NCI-H2171 treated with DMSO at 0.1 percent for 48 hours (cell line): ENCODE data around the gene DNAJA3.

Experiments
- DNase-seq: peaks from one replicate; lab custom pipeline; 2025; lab: John Stamatoyannopoulos, UW

The DNAJA3 gene

GRCh38 chr16:4407543-4408322, 17.9 kb upstream of the DNAJA3 start:
- DNase-seq, result no peak

GRCh38 chr16:4408323-4408690, 17.4 kb upstream of the DNAJA3 start:
- DNase-seq, result no peak

GRCh38 chr16:4409081-4409932, 16.4 kb upstream of the DNAJA3 start:
- DNase-seq, result peak; percentile 76

- no peak for DNase-seq
These were observed 15.2 kb upstream of the DNAJA3 start for GRCh38 chr16:4410335-4411075.

- no peak for DNase-seq
These were observed 14.0 kb upstream of the DNAJA3 start for GRCh38 chr16:4411684-4412083.

- no peak for DNase-seq
These were observed 13.5 kb upstream of the DNAJA3 start for GRCh38 chr16:4412159-4412558.

- DNase-seq, result no peak
These were observed 12.8 kb upstream of the DNAJA3 start for GRCh38 chr16:4412854-4413253.

- no peak for DNase-seq
These were observed 11.3 kb upstream of the DNAJA3 start for GRCh38 chr16:4414187-4414917.

GRCh38 chr16:4415538-4416199, 10.0 kb upstream of the DNAJA3 start:
- peak; percentile 19 for DNase-seq

GRCh38 chr16:4416200-4417032, 9.3 kb upstream of the DNAJA3 start, which contains the start of gene CORO7:
Gene CORO7 (minus strand): TSS chr16:4416596. CDS start chr16:4416518, 78 bp downstream.
- DNase-seq, result peak; percentile 89

- no peak for DNase-seq
These were observed 6.2 kb upstream of the DNAJA3 start for GRCh38 chr16:4419402-4419959.

- no peak for DNase-seq
These were observed 5.1 kb upstream of the DNAJA3 start for GRCh38 chr16:4420505-4421105.

- peak; percentile 57 for DNase-seq
These were observed 485 bp downstream of the DNAJA3 start for GRCh38 chr16:4426021-4426684.

GRCh38 chr16:4426722-4427372, 1.2 kb downstream of the DNAJA3 start:
- DNase-seq, result no peak

GRCh38 chr16:4428500-4428899, 2.8 kb downstream of the DNAJA3 start:
- DNase-seq, result no peak

GRCh38 chr16:4431023-4431422, 5.4 kb downstream of the DNAJA3 start:
- no peak for DNase-seq

- DNase-seq, result no peak
These were observed 7.6 kb downstream of the DNAJA3 start for GRCh38 chr16:4433228-4433627.
